Gastrocnemius medialis (tissue), 4 donors: Measurements from ENCODE around the gene SUV39H1. TPM values are rescaled to one million over a fixed set of nuclear protein-coding genes. Genes with fewer than 3 reads are reported as not detected.

Source experiments
- ATAC-seq, 2 donors: fragments of 150-250 bp; one replicate each; pipeline ENCODE4 v1.9.1; 2016
- DNase-seq, 2 donors: peaks; one replicate each; pipeline ENCODE4 v3.0.0-alpha.2; 2019
- H3K27ac ChIP-seq, 4 donors: fragments of 200-600 bp; sonication (generic); 1 replicate in 1 of 4; 2 replicates in 3 of 4; pipeline ENCODE4 v1.5.1; 2016 to 2018; ENCODE audit warnings: mild to moderate bottlenecking in 2 of 4, moderate library complexity in 1 of 4
- H3K27me3 ChIP-seq, 3 donors: fragments of 200-600 bp; sonication (generic) in 2 of 3; 1 replicate in 1 of 3; 2 replicates in 2 of 3; pipeline versions ENCODE4 v1.5.1 to v1.6.0; 2016 to 2019; ENCODE audit warnings: mild to moderate bottlenecking in 1 of 3, moderate library complexity in 1 of 3
- H3K36me3 ChIP-seq, 2 donors: fragments of 200-600 bp; sonication (generic) in 1 of 2; one replicate each; pipeline ENCODE4 v1.5.1; 2017 to 2018
- H3K4me1 ChIP-seq, 2 donors: fragments of 200-600 bp; sonication (generic) in 1 of 2; one replicate each; pipeline ENCODE4 v1.5.1; 2016 to 2017; ENCODE audit warnings: mild to moderate bottlenecking in 2 of 2
- H3K4me3 ChIP-seq, 4 donors: fragments of 200-600 bp; sonication (generic) in 3 of 4; 1 replicate in 1 of 4; 2 replicates in 3 of 4; pipeline ENCODE4 v1.5.1; 2016 to 2019; ENCODE audit warnings: mild to moderate bottlenecking in 2 of 4
- H3K9me3 ChIP-seq, 3 donors: fragments of 200-600 bp; sonication (generic) in 2 of 3; 1 replicate in 1 of 3; 2 replicates in 2 of 3; pipeline ENCODE4 v1.5.1; 2016 to 2019
- POLR2A ChIP-seq, 2 donors: fragments of 450-650 bp; IDR thresholded peaks; one replicate each; pipeline ENCODE4 v1.6.1; 2017; ENCODE audit warnings: antibody characterized with exemption in 2 of 2, mild to moderate bottlenecking in 2 of 2, moderate library complexity in 2 of 2
- in situ Hi-C, 4 donors: fragments of 200-750 bp; cut with MboI; loops; one replicate each; pipeline versions ENCODE4 v1.15.0 to v1.8.0; 2017; ENCODE audit warnings: low sequenced_read_pairs in 4 of 4
- intact Hi-C: fragments of 100-400 bp; cut with DNase I; formaldehyde crosslinking; loops from one replicate; pipeline ENCODE4 v1.15.1; 2023; ENCODE audit warnings: low total_unique reads
- total RNA-seq, 4 donors: library from RNA; depleted of rRNA; stranded (reverse); fragments of >200 nt; gene quantifications; one replicate each; pipeline versions ENCODE4 v1.1.0 to v1.2.3, GENCODE V29; 2016
- TF ChIP-seq, protein P1 (sequence below), 5 experiments: fragments of 450-650 bp in 3 of 5; fragments of 200-600 bp in 2 of 5; sonication (generic) in 2 of 5; IDR thresholded peaks in 4 of 5; conservative IDR thresholded peaks in 1 of 5; 1 replicate in 4 of 5; 2 replicates in 1 of 5; pipeline ENCODE4 v1.5.1; 2016 to 2019; ENCODE audit warnings: antibody characterized with exemption in 5 of 5, mild to moderate bottlenecking in 3 of 5, moderate library complexity in 3 of 5

SUV39H1 gene
- total RNA-seq, 4 donors from 2014 or later = 1.7 to 6.1 (median 3.3) TPM

DNA sequence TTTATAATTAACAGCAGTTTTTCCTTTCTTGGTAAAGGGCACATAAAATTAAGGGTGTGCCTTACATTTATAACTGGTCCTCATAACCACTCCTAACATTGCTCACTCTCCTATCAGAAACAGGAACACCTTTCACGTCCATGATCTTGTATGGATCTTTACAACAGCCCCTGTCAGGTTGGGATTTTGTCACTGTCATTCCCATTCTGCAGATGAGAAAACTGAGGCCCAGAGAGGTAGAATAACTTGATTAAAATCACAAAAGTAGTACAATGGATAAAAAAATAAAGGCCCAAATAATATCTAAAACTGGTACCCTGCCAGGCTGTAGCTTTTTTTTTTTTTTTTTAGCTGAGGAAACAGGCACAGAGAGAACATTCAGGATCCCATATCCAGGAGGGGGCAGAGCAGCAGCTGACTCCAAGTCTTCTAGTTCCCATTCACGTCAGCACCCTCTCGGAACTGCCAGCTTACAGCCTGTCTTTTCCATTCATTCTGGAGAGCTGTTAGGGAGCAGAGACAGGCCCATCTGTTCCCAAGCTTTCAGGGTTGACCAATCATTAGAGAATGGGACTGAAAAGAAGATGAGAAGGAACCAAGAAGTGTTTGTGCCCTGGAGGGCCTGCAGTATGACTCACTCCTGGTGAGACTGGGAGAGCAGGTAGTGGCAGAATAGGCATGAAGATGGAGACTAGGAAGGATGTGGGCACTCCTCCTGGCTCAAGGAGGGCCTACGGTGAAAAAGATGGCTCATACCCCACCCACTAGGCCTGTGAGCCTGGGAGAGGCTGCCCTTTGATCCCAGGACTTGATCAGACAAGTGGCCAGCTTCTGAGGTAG, 7.3 kb downstream of the SUV39H1 start:
- Histone ChIP-seq H3K4me1 (no peaks in the 10 kb centered on the region), H3K27ac (no peak overlapping the region), H3K9me3 (no peaks in the 10 kb centered on the region), H3K4me3 (no peak overlapping the region), H3K27me3 (no peaks in the 10 kb centered on the region), H3K36me3 (peaks cover 0 to 6% of the 10 kb centered on the region in 2 donors)
- DNase-seq = no peak
- no peak for TF ChIP-seq POLR2A (IDR thresholded peaks at IDR 0.05)
- TF ChIP-seq, protein P1, sequence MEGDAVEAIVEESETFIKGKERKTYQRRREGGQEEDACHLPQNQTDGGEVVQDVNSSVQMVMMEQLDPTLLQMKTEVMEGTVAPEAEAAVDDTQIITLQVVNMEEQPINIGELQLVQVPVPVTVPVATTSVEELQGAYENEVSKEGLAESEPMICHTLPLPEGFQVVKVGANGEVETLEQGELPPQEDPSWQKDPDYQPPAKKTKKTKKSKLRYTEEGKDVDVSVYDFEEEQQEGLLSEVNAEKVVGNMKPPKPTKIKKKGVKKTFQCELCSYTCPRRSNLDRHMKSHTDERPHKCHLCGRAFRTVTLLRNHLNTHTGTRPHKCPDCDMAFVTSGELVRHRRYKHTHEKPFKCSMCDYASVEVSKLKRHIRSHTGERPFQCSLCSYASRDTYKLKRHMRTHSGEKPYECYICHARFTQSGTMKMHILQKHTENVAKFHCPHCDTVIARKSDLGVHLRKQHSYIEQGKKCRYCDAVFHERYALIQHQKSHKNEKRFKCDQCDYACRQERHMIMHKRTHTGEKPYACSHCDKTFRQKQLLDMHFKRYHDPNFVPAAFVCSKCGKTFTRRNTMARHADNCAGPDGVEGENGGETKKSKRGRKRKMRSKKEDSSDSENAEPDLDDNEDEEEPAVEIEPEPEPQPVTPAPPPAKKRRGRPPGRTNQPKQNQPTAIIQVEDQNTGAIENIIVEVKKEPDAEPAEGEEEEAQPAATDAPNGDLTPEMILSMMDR (IDR thresholded peaks at IDR 0.05 in 4 of 5, conservative IDR thresholded peaks at IDR 0.05 in 1 of 5) = no peak
- ATAC-seq = no peak
- intact Hi-C loops (no loop called here), in situ Hi-C loops (loop anchor here in 1 of 4 donors (10.0 kb wide), 1 partner anchor 61 kb away; the partner anchor contains the start of gene GLOD5)

DNA sequence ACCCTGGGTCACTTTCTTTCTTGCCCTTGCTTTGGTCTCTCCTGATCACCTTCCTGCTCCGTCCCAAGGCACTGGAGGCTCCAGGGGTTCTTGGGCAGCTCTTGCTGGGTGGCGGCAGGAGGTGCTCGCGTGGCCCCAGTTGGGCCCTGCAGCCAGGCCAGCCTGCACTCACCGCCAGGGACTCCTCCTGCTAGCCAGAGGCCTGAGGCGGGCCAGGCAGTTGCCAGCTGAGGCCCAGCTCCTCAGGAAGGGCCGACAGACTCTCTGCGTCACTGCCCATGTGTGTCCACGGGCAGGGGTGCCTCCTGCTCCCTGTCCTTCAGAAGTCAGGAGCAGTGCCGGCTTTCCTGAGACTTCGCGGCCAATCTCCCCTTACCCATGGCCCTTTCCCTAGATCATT, 9.3 kb downstream of the SUV39H1 start:
- in situ Hi-C loops (loop anchor here in 1 of 4 donors (10.0 kb wide), 1 partner anchor 59 kb away; the partner anchor contains the start of gene GLOD5), intact Hi-C loops (no loop called here)
- Histone ChIP-seq H3K27ac (no peak overlapping the region), H3K9me3 (no peaks in the 10 kb centered on the region), H3K4me3 (no peak overlapping the region), H3K36me3 (peaks cover 0 to 1% of the 10 kb centered on the region in 2 donors), H3K27me3 (no peaks in the 10 kb centered on the region), H3K4me1 (no peaks in the 10 kb centered on the region)
- TF ChIP-seq, protein P1 (IDR thresholded peaks at IDR 0.05 in 4 of 5, conservative IDR thresholded peaks at IDR 0.05 in 1 of 5) = no peak
- no peak for TF ChIP-seq POLR2A (IDR thresholded peaks at IDR 0.05)
- ATAC-seq (no peak), DNase-seq (no peak)

DNA sequence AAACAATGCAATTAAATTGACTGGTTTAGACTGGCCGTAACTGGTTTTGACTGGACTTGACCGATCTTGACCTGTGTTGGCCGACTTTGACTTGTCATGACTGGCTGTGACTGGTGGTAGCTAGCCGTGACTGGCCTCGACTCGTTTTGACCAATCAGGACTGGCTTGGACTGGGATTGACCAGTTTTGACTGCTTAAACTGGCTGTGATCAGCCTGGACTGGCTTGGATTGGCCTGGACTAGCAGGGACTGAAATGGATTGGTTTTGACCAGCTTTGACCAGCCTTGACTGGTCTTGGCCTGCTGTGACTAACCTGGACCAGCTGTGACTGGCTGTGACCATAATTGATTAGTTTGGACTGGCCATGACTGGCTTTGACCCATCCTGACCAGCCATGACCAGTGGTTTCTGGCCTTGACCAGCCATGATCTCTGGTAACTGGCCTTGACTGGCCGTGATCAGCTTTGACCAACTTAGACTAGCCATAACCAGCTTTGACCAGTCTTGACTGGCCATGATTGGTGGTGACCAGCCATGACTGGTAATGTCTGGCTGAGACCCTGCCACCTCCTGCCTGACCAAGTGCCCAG, 13.1 kb downstream of the SUV39H1 start:
- Histone ChIP-seq H3K36me3 (no peaks in the 10 kb centered on the region), H3K27me3 (no peaks in the 10 kb centered on the region), H3K4me3 (no peak overlapping the region), H3K27ac (no peak overlapping the region), H3K9me3 (no peaks in the 10 kb centered on the region), H3K4me1 (peaks cover 0 to 5% of the 10 kb centered on the region in 2 donors)
- intact Hi-C loops = no loop called here
- no peak for TF ChIP-seq POLR2A (IDR thresholded peaks at IDR 0.05)
- TF ChIP-seq, protein P1 (IDR thresholded peaks at IDR 0.05 in 4 of 5, conservative IDR thresholded peaks at IDR 0.05 in 1 of 5) = no peak
- DNase-seq = no peak
- no peak for ATAC-seq
- in situ Hi-C loops = loop anchor here in 1 of 4 donors (10.0 kb wide), 1 partner anchor 55 kb away; the partner anchor contains the start of gene GLOD5

DNA sequence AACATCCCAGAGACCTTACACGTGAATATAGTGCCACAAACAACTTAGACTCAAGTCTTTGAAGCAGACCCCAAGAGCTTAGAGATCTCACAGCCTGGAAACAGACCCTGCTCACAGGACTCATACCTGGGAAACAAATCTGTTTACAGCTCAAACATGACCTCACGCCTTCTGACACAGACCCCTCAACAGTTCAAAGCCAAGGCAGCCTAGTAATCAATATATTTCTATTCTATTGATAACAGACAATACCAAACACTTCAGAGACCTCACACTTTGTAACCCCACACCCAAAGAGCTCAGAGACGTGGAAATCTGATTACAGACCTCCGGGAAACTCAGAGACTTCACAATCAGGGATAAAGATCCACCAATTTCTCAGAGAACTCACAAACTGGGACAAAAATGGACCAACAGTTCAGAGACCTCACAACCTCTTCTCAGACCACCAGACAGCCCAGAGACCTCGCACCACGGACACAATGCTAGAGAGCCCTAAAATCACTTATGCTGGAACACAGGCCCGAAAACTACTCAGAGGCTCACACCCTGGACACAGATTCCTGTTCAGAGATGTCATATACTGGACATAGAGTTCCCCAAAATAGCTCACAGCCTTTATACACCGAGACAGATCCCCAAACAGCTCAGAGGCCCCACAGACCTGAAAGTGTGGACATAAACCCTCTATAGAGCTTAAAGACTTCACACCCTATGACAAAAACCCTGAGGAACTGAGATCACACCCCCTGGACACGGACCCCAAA, 14.8 kb downstream of the SUV39H1 start:
- DNase-seq (no peak), ATAC-seq (peak in 1 of 2 donors; percentile 65)
- H3K27ac ChIP-seq = peak overlapping the region; percentile 12 to 64 (median 20)

More for the DNA sequence above, 14.8 kb downstream of the SUV39H1 start:
- H3K4me1 ChIP-seq = peaks cover 0 to 5% of the 10 kb centered on the region in 2 donors
- no peaks in the 10 kb centered on the region for H3K9me3 ChIP-seq
- TF ChIP-seq, protein P1 (IDR thresholded peaks at IDR 0.05 in 4 of 5, conservative IDR thresholded peaks at IDR 0.05 in 1 of 5) = no peak
- TF ChIP-seq POLR2A (IDR thresholded peaks at IDR 0.05) = no peak
- H3K36me3 ChIP-seq = no peaks in the 10 kb centered on the region
- no peaks in the 10 kb centered on the region for H3K27me3 ChIP-seq
- no peak overlapping the region for H3K4me3 ChIP-seq
- in situ Hi-C loops (no loop called here), intact Hi-C loops (no loop called here)
